Loucy (cell line): ENCODE data around the gene TMTC2.

Experiments
- H2AFZ ChIP-seq: fragments of 200-600 bp; sonication (generic); 2 replicates; pipeline ENCODE4 v1.6.0; 2016; ENCODE audit warnings: antibody characterized with exemption, mild to moderate bottlenecking, low read length, moderate library complexity
- H3F3A ChIP-seq: fragments of 200-600 bp; 2 replicates; pipeline ENCODE4 v1.6.0; 2016; ENCODE audit warnings: antibody characterized with exemption, low read depth, mild to moderate bottlenecking
- H3K27me3 ChIP-seq: fragments of 200-600 bp; sonication (generic); 2 replicates; pipeline ENCODE4 v1.6.1; 2014; ENCODE audit warnings: low read length, mild to moderate bottlenecking; ENCODE audit not compliant: insufficient read depth, poor library complexity, severe bottlenecking
- H3K36me3 ChIP-seq: fragments of 200-600 bp; sonication (generic); 2 replicates; pipeline ENCODE4 v1.6.1; 2016; ENCODE audit warnings: low read length; ENCODE audit not compliant: insufficient read depth
- H3K4me1 ChIP-seq: fragments of 200-600 bp; sonication (generic); 2 replicates; pipeline ENCODE4 v1.5.1; 2014; ENCODE audit warnings: low read length, mild to moderate bottlenecking; ENCODE audit not compliant: insufficient read depth, poor library complexity, severe bottlenecking
- H3K4me2 ChIP-seq: fragments of 200-600 bp; sonication (generic); 2 replicates; pipeline ENCODE4 v1.6.0; 2014; ENCODE audit warnings: antibody characterized with exemption, low read length, low read depth, mild to moderate bottlenecking; ENCODE audit not compliant: poor library complexity, severe bottlenecking
- H3K4me3 ChIP-seq: fragments of 200-600 bp; sonication (generic); 2 replicates; pipeline ENCODE4 v1.5.1; 2014; ENCODE audit warnings: low read length, mild to moderate bottlenecking, mixed read lengths; ENCODE audit not compliant: poor library complexity, severe bottlenecking
- H3K79me2 ChIP-seq: fragments of 200-600 bp; sonication (generic); 2 replicates; pipeline ENCODE4 v1.6.1; 2014; ENCODE audit warnings: low read length; ENCODE audit not compliant: insufficient read depth
- H3K9ac ChIP-seq: fragments of 200-600 bp; sonication (generic); 2 replicates; pipeline ENCODE4 v1.6.0; 2014; ENCODE audit warnings: mild to moderate bottlenecking, low read depth, low read length, moderate library complexity; ENCODE audit not compliant: poor library complexity, severe bottlenecking
- H3K9me2 ChIP-seq: fragments of 200-600 bp; sonication (generic); replicated peaks from 2 replicates; pipeline ENCODE4 v1.6.1; 2016; ENCODE audit warnings: low read depth, low read length, mixed read lengths
- H3K9me3 ChIP-seq: fragments of 200-600 bp; sonication (generic); 2 replicates; pipeline ENCODE4 v1.6.1; 2014; ENCODE audit warnings: mild to moderate bottlenecking, antibody characterized with exemption, low read length, low read depth; ENCODE audit not compliant: insufficient read depth
- H4K20me1 ChIP-seq: fragments of 200-600 bp; sonication (generic); 2 replicates; pipeline ENCODE4 v1.6.0; 2014; ENCODE audit warnings: antibody characterized with exemption, low read length, mild to moderate bottlenecking; ENCODE audit not compliant: insufficient read depth, poor library complexity, severe bottlenecking
- CTCF ChIP-seq: fragments of 200-600 bp; sonication (generic); conservative IDR thresholded peaks from 2 replicates; pipeline ENCODE4 v1.5.1; 2014; ENCODE audit warnings: mild to moderate bottlenecking, antibody characterized with exemption, low read length
- EZH2phosphoT487 ChIP-seq: fragments of 200-600 bp; IDR thresholded peaks from 2 replicates; pipeline ENCODE4 v1.6.1; 2018; ENCODE audit warnings: antibody characterized with exemption, mild to moderate bottlenecking, moderate library complexity, borderline replicate concordance

TMTC2 gene

GRCh38 chr12:82972624-82973023, 285.9 kb downstream of the TMTC2 start:
- H3K4me2 ChIP-seq = no peak overlapping the region
- no peak overlapping the region for H3K9ac ChIP-seq
- no peak overlapping the region for H3K4me3 ChIP-seq

GRCh38 chr12:82973592-82973991, 286.9 kb downstream of the TMTC2 start:
- H3K9ac ChIP-seq = no peak overlapping the region
- no peaks in the 10 kb centered on the region for H4K20me1 ChIP-seq
- H3K36me3 ChIP-seq = no peaks in the 10 kb centered on the region
- TF ChIP-seq CTCF (no peak), EZH2phosphoT487 (no peak)
- H3K4me1 ChIP-seq = no peaks in the 10 kb centered on the region
- no peak overlapping the region for H3K4me3 ChIP-seq
- no peak overlapping the region for H2AFZ ChIP-seq
- no peaks in the 10 kb centered on the region for H3F3A ChIP-seq
- no peaks in the 10 kb centered on the region for H3K27me3 ChIP-seq
- H3K9me2 ChIP-seq = no peaks in the 10 kb centered on the region
- H3K79me2 ChIP-seq = no peaks in the 10 kb centered on the region
- no peak overlapping the region for H3K4me2 ChIP-seq
- no peaks in the 10 kb centered on the region for H3K9me3 ChIP-seq

More at GRCh38 chr12:82972624-82973023, 285.9 kb downstream of the TMTC2 start:
- no peaks in the 10 kb centered on the region for H3K4me1 ChIP-seq
- H2AFZ ChIP-seq = no peak overlapping the region
- H3K27me3 ChIP-seq = no peaks in the 10 kb centered on the region
- H3K9me3 ChIP-seq = no peaks in the 10 kb centered on the region
- no peaks in the 10 kb centered on the region for H3K79me2 ChIP-seq
- no peak for TF ChIP-seq CTCF
- no peaks in the 10 kb centered on the region for H4K20me1 ChIP-seq
- no peaks in the 10 kb centered on the region for H3F3A ChIP-seq
- H3K9me2 ChIP-seq = no peaks in the 10 kb centered on the region
- no peaks in the 10 kb centered on the region for H3K36me3 ChIP-seq

GRCh38 chr12:82981150-82981549, 294.4 kb downstream of the TMTC2 start:
- H3K9ac ChIP-seq = no peak overlapping the region
- no peak overlapping the region for H2AFZ ChIP-seq
- H3K27me3 ChIP-seq = no peaks in the 10 kb centered on the region
- no peaks in the 10 kb centered on the region for H3K36me3 ChIP-seq
- H3K4me2 ChIP-seq = no peak overlapping the region
- H3K4me1 ChIP-seq = no peaks in the 10 kb centered on the region
- H3F3A ChIP-seq = no peaks in the 10 kb centered on the region
- H3K9me2 ChIP-seq = no peaks in the 10 kb centered on the region
- H3K79me2 ChIP-seq = no peaks in the 10 kb centered on the region
- no peak overlapping the region for H3K4me3 ChIP-seq
- H3K9me3 ChIP-seq = no peaks in the 10 kb centered on the region
- TF ChIP-seq CTCF (no peak), EZH2phosphoT487 (no peak)
- no peaks in the 10 kb centered on the region for H4K20me1 ChIP-seq
